ENCODE data around the gene ANKRD33.

DNA sequence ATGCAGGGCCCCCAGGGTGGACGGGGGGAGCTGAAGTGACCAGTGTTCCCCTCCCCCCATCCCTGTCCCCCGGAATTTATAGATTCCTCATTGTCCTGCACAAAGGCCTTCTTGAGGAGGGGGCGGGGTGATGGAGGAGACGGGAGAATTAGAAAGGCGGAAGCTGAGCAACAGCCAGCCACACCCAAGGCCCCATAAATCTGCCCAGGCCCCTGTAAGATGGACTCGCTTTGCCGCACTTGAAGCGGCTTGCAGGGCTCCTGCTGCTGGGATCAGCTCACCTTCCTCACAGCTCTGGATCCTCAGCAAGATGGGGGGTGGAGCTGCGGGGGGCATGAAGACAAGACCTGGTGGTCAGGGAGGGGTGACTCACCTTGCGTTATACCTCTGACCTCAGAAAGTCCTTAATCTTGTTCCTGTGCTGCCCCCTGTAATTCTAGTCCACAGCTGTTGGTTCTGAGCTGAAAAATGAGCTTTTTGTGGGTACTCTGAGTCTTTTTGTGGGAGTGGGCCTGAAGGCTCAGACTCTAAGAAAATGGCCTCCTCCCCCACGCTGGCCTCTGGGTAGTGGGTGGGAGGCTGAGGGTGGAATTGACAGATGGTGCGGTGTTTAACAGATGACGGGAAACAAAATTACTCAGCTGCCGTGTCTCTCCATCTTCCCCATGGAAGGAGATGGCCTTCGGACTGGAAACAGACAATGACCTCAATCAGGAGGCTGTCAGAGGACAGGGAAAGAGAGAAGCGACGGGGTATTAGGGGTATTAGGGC, 15.8 kb upstream of the ANKRD33 start:
- no peak for TF ChIP-seq POLR2A (IDR thresholded peaks at IDR 0.05; ENCODE audit: low read length)
- TF ChIP-seq GATA1 (IDR thresholded peaks at IDR 0.05; ENCODE audit: low read depth, low read length), result no peak

Measured in erythroblast (primary cell).